HCT116 (cell line): Measurements from ENCODE around the gene MYL4. TPM values are rescaled to one million over a fixed set of nuclear protein-coding genes. Genes with fewer than 3 reads are reported as not detected.
A peak's percentile ranks its signal among the peaks of the same experiment; 100 is the strongest.

Experiments used
- ATAC-seq: fragments of 200-7000 bp; cut with Tn5 transposase; 2 replicates; pipeline ENCODE4 v1.9.1; 2020; ENCODE audit warnings: mild to moderate bottlenecking, moderate library complexity
- BruUV-seq: library from RNA; stranded (reverse); fragments of 400-500 nt; replicated peaks from 2 replicates; lab custom pipeline; 2021; lab: Mats Ljungman, UMichigan
- CTCF ChIA-PET: fragments of 300-600 bp; sonication (Branson Sonifier 250); formaldehyde crosslinking; loops from one replicate; lab custom pipeline; 2021; ENCODE audit warnings: antibody characterized with exemption; lab: Charles Lee
- POLR2A ChIA-PET: fragments of 300-600, 350-600 bp; sonication (Branson Sonifier 250); formaldehyde crosslinking; loops from one replicate; lab custom pipeline; 2021; ENCODE audit warnings: antibody characterized with exemption; lab: Charles Lee
- RAD21 ChIA-PET, 2 experiments: fragments of 300-600 bp; sonication (Branson Sonifier 250); formaldehyde crosslinking; loops; one replicate each; lab custom pipeline; 2023; ENCODE audit warnings: low total read pairs in 2 of 2; ENCODE audit not compliant: uncharacterized antibody in 2 of 2, unreplicated experiment in 2 of 2, low non-redundant PET in 1 of 2; lab: Charles Lee
- DNase-seq: peaks from one replicate; pipeline ENCODE4 v3.0.0-alpha.2; 2010; ENCODE audit warnings: low read depth, low spot score
- H2AFZ ChIP-seq: fragments of 200-600 bp; shearing (Covaris generic), sonication (generic); 2 replicates; pipeline ENCODE4 v1.6.1; 2017; ENCODE audit warnings: low read depth, mixed run types, mixed read lengths, antibody characterized with exemption, low read length; ENCODE audit not compliant: poor library complexity, severe bottlenecking
- H3K27ac ChIP-seq: 2 replicates; pipeline ENCODE4 v1.5.1; 2012; ENCODE audit warnings: low read depth, low read length
- H3K27me3 ChIP-seq: fragments of 200-600 bp; sonication (generic); 2 replicates; pipeline ENCODE4 v1.6.1; 2016; ENCODE audit warnings: mixed run types, low read length, mixed read lengths; ENCODE audit not compliant: insufficient read depth
- H3K36me3 ChIP-seq, 2 experiments: fragments of 200-500 bp in 1 of 2; fragments of 200-600 bp in 1 of 2; sonication (Bioruptor generic) in 1 of 2; sonication (generic) in 1 of 2; 2 replicates each; pipeline versions ENCODE4 v1.5.1 to v1.6.1; 2014 to 2016; ENCODE audit warnings: low read length in 2 of 2, inconsistent platforms in 1 of 2, mixed read lengths in 1 of 2, mixed run types in 1 of 2; ENCODE audit not compliant: insufficient read depth in 2 of 2, control insufficient read depth in 1 of 2
- H3K4me1 ChIP-seq, 2 experiments: fragments of 200-600 bp in 1 of 2; sonication (generic) in 1 of 2; 2 replicates each; pipeline versions ENCODE4 v1.5.1 to v1.6.1; 2012 to 2017; ENCODE audit warnings: low read length in 2 of 2, inconsistent platforms in 1 of 2, mild to moderate bottlenecking in 1 of 2, mixed read lengths in 1 of 2, mixed run types in 1 of 2, moderate library complexity in 1 of 2; ENCODE audit not compliant: insufficient read depth in 2 of 2, control insufficient read depth in 1 of 2
- H3K4me2 ChIP-seq: fragments of 200-600 bp; sonication (generic); 2 replicates; pipeline ENCODE4 v1.6.1; 2017; ENCODE audit warnings: mixed run types, low read length, mixed read lengths
- H3K4me3 ChIP-seq, 2 experiments: fragments of 200-600 bp in 1 of 2; sonication (generic) in 1 of 2; replicated peaks in 1 of 2; 2 replicates each; pipeline ENCODE4 v1.5.1; 2011 to 2016; ENCODE audit warnings: low read length in 2 of 2, control low read depth in 1 of 2, low read depth in 1 of 2, mild to moderate bottlenecking in 1 of 2, mixed read lengths in 1 of 2, mixed run types in 1 of 2
- H3K79me2 ChIP-seq: fragments of 200-600 bp; sonication (generic); 2 replicates; pipeline ENCODE4 v1.6.1; 2017; ENCODE audit warnings: mild to moderate bottlenecking, mixed run types, low read length, moderate library complexity, mixed read lengths; ENCODE audit not compliant: insufficient read depth
- H3K9ac ChIP-seq: fragments of 200-600 bp; sonication (generic); 2 replicates; pipeline ENCODE4 v1.6.1; 2016; ENCODE audit warnings: low read length, mixed read lengths
- H3K9me2 ChIP-seq: fragments of 200-600 bp; sonication (generic), shearing (Covaris generic); 2 replicates; pipeline ENCODE4 v1.6.1; 2017; ENCODE audit warnings: mixed run types, mild to moderate bottlenecking, moderate library complexity; ENCODE audit not compliant: insufficient read depth
- H3K9me3 ChIP-seq, 2 experiments: fragments of 200-500 bp in 1 of 2; fragments of 200-600 bp in 1 of 2; sonication (Bioruptor generic) in 1 of 2; sonication (generic) in 1 of 2; 2 replicates each; pipeline ENCODE4 v1.6.1; 2014 to 2017; ENCODE audit warnings: low read length in 2 of 2, mixed read lengths in 2 of 2, inconsistent platforms in 1 of 2, low read depth in 1 of 2, mild to moderate bottlenecking in 1 of 2, mixed run types in 1 of 2, moderate library complexity in 1 of 2; ENCODE audit not compliant: control insufficient read depth in 1 of 2, insufficient read depth in 1 of 2
- H4K20me1 ChIP-seq: fragments of 200-600 bp; sonication (generic), shearing (Covaris generic); 2 replicates; pipeline ENCODE4 v1.6.1; 2017; ENCODE audit warnings: mixed run types, mild to moderate bottlenecking, moderate library complexity; ENCODE audit not compliant: insufficient read depth
- CBX3 ChIP-seq: IDR thresholded peaks from 2 replicates; pipeline ENCODE4 v1.6.1; 2012; ENCODE audit warnings: low read depth
- CEBPB ChIP-seq: IDR thresholded peaks from 2 replicates; pipeline ENCODE4 v1.6.1; 2012; ENCODE audit warnings: low read depth
- ELF1 ChIP-seq: IDR thresholded peaks from 2 replicates; pipeline ENCODE4 v1.6.1; 2012; ENCODE audit warnings: low read depth, borderline replicate concordance
- JUND ChIP-seq: IDR thresholded peaks from 2 replicates; pipeline ENCODE4 v1.6.1; 2012
- POLR2AphosphoS5 ChIP-seq: IDR thresholded peaks from 2 replicates; pipeline ENCODE4 v1.6.1; 2011; ENCODE audit warnings: mild to moderate bottlenecking, low read depth, low read length, moderate library complexity
- SP1 ChIP-seq: IDR thresholded peaks from 2 replicates; pipeline ENCODE4 v1.6.1; 2012; ENCODE audit warnings: low read depth
- intact Hi-C: fragments of 100-400 bp; cut with micrococcal nuclease; formaldehyde crosslinking; loops from 2 replicates; pipeline ENCODE4 v1.10.0; 2022
- total RNA-seq: library from RNA; stranded (reverse); gene quantifications from one replicate; pipeline ENCODE4 v1.2.1, GENCODE V29; 2021; ENCODE audit not compliant: unreplicated experiment
- TF ChIP-seq, protein P1 (sequence below): IDR thresholded peaks from 2 replicates; pipeline ENCODE4 v1.6.1; 2012
- TF ChIP-seq, protein P2 (sequence below): IDR thresholded peaks from 2 replicates; pipeline ENCODE4 v1.6.1; 2012
- TF ChIP-seq, protein P3 (sequence below), 3 experiments: fragments of 200-600 bp in 1 of 3; sonication (generic) in 1 of 3; IDR thresholded peaks in 2 of 3; conservative IDR thresholded peaks in 1 of 3; 2 replicates each; pipeline ENCODE4 v1.5.1; 2012 to 2017; ENCODE audit warnings: low read depth in 2 of 3, low read length in 2 of 3, antibody characterized with exemption in 1 of 3, borderline replicate concordance in 1 of 3, control low read depth in 1 of 3, mild to moderate bottlenecking in 1 of 3, mixed read lengths in 1 of 3, mixed run types in 1 of 3, moderate library complexity in 1 of 3; ENCODE audit not compliant: insufficient read depth in 1 of 3
- TF ChIP-seq, protein P4 (sequence below): IDR thresholded peaks from 2 replicates; pipeline ENCODE4 v1.6.1; 2011; ENCODE audit warnings: mild to moderate bottlenecking, low read length, moderate library complexity; ENCODE audit not compliant: insufficient replicate concordance; ENCODE audit errors: extremely low read depth
- TF ChIP-seq, protein P5 (sequence below): IDR thresholded peaks from 2 replicates; pipeline ENCODE4 v1.6.1; 2012; ENCODE audit warnings: low read depth

Gene MYL4
- total RNA-seq, 1 experiment from 2014 or later = 0.32 TPM

DNA sequence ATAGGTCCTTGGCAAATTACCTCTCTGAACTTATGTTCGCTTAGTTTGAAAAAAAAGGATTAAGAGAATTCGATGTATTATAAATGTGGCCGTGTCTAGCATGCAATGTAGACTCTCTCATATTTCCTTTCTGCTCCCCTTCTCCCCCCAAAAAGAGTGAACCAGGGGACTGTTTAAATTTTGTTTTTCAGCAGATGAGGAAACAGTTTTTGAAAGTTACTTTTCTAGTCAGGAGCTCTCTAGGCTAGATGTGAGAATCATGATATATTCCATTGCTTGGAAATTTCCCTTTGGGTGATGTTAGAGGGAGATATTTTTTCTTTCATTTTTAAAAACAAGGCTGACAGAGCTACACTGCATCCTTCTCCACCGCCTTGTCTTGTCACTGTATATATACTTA lies 18.9 kb upstream of the MYL4 start:
- Histone ChIP-seq H3K9me3 (no peaks in the 10 kb centered on the region), H3K36me3 (no peaks in the 10 kb centered on the region), H3K79me2 (peaks cover 39% of the 10 kb centered on the region), H3K9ac (no peak overlapping the region), H3K27ac (no peak overlapping the region), H2AFZ (no peak overlapping the region), H3K4me2 (peak overlapping the region; percentile 84), H3K4me3 (no peak overlapping the region), H4K20me1 (peaks cover 8% of the 10 kb centered on the region; the same call in 1 of the 2 replicates), H3K4me1 (peaks cover 10 to 15% of the 10 kb centered on the region in 2 experiments; a peak in 3 of 4 replicates), H3K27me3 (no peaks in the 10 kb centered on the region), H3K9me2 (no peaks in the 10 kb centered on the region)
- ChIA-PET CTCF (interaction anchor here (1.3 kb wide), 1 partner anchor 248 kb away, joined by 4 read pairs; no protein-coding TSS in a partner anchor), RAD21 (interaction anchor here in 1 of 2 experiments (0.6 kb wide), 1 partner anchor 21 kb away, joined by 3 read pairs; no protein-coding TSS in a partner anchor), POLR2A (no interaction called here)
- TF ChIP-seq, protein P1, sequence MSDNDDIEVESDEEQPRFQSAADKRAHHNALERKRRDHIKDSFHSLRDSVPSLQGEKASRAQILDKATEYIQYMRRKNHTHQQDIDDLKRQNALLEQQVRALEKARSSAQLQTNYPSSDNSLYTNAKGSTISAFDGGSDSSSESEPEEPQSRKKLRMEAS = no peak
- TF ChIP-seq, protein P2, sequence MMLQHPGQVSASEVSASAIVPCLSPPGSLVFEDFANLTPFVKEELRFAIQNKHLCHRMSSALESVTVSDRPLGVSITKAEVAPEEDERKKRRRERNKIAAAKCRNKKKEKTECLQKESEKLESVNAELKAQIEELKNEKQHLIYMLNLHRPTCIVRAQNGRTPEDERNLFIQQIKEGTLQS = no peak
- TF ChIP-seq SP1 = no peak
- no TSS peak for BruUV-seq
- intact Hi-C loops = no loop called here
- ATAC-seq = no peak
- DNase-seq = no peak

DNA sequence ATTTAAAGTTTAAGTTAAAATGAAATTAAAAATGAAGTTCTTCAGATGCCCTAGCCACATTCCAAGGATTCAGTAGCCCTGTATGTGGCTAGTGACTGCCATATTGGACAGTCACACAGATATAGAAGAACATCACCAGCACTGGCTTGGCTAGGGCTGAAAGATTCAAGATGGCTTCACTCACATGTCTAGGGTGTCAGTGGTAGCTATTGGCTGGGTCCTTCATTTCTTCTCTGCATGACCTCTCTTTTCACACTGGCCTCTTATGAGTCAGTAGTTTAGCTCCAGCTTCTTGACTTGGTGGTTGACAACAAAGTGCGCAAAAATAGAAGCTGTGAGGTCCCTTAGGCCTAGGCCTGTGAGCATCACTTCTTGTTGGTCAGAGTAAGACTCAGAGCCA lies 18.4 kb upstream of the MYL4 start:
- no peaks in the 10 kb centered on the region for H3K27me3 ChIP-seq
- ChIA-PET CTCF (no interaction called here), RAD21 (no interaction called here)
- no peak for TF ChIP-seq CEBPB
- TF ChIP-seq, protein P3, sequence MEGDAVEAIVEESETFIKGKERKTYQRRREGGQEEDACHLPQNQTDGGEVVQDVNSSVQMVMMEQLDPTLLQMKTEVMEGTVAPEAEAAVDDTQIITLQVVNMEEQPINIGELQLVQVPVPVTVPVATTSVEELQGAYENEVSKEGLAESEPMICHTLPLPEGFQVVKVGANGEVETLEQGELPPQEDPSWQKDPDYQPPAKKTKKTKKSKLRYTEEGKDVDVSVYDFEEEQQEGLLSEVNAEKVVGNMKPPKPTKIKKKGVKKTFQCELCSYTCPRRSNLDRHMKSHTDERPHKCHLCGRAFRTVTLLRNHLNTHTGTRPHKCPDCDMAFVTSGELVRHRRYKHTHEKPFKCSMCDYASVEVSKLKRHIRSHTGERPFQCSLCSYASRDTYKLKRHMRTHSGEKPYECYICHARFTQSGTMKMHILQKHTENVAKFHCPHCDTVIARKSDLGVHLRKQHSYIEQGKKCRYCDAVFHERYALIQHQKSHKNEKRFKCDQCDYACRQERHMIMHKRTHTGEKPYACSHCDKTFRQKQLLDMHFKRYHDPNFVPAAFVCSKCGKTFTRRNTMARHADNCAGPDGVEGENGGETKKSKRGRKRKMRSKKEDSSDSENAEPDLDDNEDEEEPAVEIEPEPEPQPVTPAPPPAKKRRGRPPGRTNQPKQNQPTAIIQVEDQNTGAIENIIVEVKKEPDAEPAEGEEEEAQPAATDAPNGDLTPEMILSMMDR (IDR thresholded peaks at IDR 0.05 in 2 of 3, conservative IDR thresholded peaks at IDR 0.05 in 1 of 3; ENCODE audit: borderline replicate concordance in 1 of 3, insufficient read depth in 1 of 3, low read depth in 2 of 3, low read length in 2 of 3) = no peak
- no peak for TF ChIP-seq JUND
- no peak for TF ChIP-seq CBX3
- TF ChIP-seq, protein P4, sequence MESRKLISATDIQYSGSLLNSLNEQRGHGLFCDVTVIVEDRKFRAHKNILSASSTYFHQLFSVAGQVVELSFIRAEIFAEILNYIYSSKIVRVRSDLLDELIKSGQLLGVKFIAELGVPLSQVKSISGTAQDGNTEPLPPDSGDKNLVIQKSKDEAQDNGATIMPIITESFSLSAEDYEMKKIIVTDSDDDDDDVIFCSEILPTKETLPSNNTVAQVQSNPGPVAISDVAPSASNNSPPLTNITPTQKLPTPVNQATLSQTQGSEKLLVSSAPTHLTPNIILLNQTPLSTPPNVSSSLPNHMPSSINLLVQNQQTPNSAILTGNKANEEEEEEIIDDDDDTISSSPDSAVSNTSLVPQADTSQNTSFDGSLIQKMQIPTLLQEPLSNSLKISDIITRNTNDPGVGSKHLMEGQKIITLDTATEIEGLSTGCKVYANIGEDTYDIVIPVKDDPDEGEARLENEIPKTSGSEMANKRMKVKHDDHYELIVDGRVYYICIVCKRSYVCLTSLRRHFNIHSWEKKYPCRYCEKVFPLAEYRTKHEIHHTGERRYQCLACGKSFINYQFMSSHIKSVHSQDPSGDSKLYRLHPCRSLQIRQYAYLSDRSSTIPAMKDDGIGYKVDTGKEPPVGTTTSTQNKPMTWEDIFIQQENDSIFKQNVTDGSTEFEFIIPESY = no peak
- TF ChIP-seq, protein P5, sequence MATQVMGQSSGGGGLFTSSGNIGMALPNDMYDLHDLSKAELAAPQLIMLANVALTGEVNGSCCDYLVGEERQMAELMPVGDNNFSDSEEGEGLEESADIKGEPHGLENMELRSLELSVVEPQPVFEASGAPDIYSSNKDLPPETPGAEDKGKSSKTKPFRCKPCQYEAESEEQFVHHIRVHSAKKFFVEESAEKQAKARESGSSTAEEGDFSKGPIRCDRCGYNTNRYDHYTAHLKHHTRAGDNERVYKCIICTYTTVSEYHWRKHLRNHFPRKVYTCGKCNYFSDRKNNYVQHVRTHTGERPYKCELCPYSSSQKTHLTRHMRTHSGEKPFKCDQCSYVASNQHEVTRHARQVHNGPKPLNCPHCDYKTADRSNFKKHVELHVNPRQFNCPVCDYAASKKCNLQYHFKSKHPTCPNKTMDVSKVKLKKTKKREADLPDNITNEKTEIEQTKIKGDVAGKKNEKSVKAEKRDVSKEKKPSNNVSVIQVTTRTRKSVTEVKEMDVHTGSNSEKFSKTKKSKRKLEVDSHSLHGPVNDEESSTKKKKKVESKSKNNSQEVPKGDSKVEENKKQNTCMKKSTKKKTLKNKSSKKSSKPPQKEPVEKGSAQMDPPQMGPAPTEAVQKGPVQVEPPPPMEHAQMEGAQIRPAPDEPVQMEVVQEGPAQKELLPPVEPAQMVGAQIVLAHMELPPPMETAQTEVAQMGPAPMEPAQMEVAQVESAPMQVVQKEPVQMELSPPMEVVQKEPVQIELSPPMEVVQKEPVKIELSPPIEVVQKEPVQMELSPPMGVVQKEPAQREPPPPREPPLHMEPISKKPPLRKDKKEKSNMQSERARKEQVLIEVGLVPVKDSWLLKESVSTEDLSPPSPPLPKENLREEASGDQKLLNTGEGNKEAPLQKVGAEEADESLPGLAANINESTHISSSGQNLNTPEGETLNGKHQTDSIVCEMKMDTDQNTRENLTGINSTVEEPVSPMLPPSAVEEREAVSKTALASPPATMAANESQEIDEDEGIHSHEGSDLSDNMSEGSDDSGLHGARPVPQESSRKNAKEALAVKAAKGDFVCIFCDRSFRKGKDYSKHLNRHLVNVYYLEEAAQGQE = no peak
- no peak for TF ChIP-seq POLR2AphosphoS5
- TF ChIP-seq, protein P2 = no peak
- no peak for TF ChIP-seq ELF1

More for the DNA sequence above, 18.4 kb upstream of the MYL4 start:
- intact Hi-C loops = no loop called here
- Histone ChIP-seq H3K9me2 (no peaks in the 10 kb centered on the region), H3K27ac (no peak overlapping the region), H3K4me1 (peaks cover 10 to 15% of the 10 kb centered on the region in 2 experiments; a peak in 3 of 4 replicates), H2AFZ (no peak overlapping the region), H3K4me2 (no peak overlapping the region), H3K9ac (no peak overlapping the region), H3K4me3 (no peak overlapping the region), H4K20me1 (peaks cover 7% of the 10 kb centered on the region; the same call in 1 of the 2 replicates), H3K36me3 (no peaks in the 10 kb centered on the region), H3K9me3 (no peaks in the 10 kb centered on the region), H3K79me2 (peaks cover 34% of the 10 kb centered on the region)
- ATAC-seq (no peak), DNase-seq (no peak)
- POLR2A ChIA-PET = no interaction called here
- BruUV-seq = no TSS peak
